PFSK-1 (cell line): ENCODE measurements around the gene ZBTB6.

Source experiments
- FOXP2 ChIP-seq: optimal IDR thresholded peaks from 2 replicates; pipeline ENCODE3; 2011; ENCODE audit warnings: borderline replicate concordance, control low read depth, inconsistent platforms; ENCODE audit not compliant: insufficient read depth; ENCODE audit errors: extremely low read length, extremely low read depth
- POLR2AphosphoS5 ChIP-seq: IDR thresholded peaks from 2 replicates; pipeline ENCODE4 v1.6.1; 2012; ENCODE audit warnings: low read depth, mild to moderate bottlenecking, control low read depth, low read length, moderate library complexity
- SIN3A ChIP-seq: IDR thresholded peaks from 2 replicates; pipeline ENCODE4 v1.6.1; 2012; ENCODE audit warnings: mild to moderate bottlenecking, low read length, moderate library complexity, borderline replicate concordance; ENCODE audit not compliant: insufficient read depth
- TAF1 ChIP-seq: IDR thresholded peaks from 2 replicates; pipeline ENCODE4 v1.6.1; 2012; ENCODE audit warnings: low read length, control low read depth, borderline replicate concordance; ENCODE audit not compliant: insufficient read depth

- TF ChIP-seq TAF1 (no peak), FOXP2 (no peak), POLR2AphosphoS5 (no peak), SIN3A (no peak)
These were observed 9.6 kb upstream of the ZBTB6 start for GRCh38 chr9:122922713-122923112.
